Neural progenitor cell (in vitro differentiated cells): ENCODE measurements around the gene PIGO. TPM values are rescaled to one million over a fixed set of nuclear protein-coding genes. Genes with fewer than 3 reads are reported as not detected.

Experiments used
- DNase-seq: peaks from one replicate; pipeline ENCODE4 v3.0.0-alpha.2; 2016; ENCODE audit warnings: low spot score
- H2AFZ ChIP-seq: fragments of 200-600 bp; sonication (generic); replicated peaks from 2 replicates; pipeline ENCODE4 v1.6.1; 2016; ENCODE audit warnings: antibody characterized with exemption
- H3F3A ChIP-seq: fragments of 200-600 bp; sonication (generic); 2 replicates; pipeline ENCODE4 v1.6.1; 2016; ENCODE audit warnings: antibody characterized with exemption, low read depth
- H3K27ac ChIP-seq: fragments of 200-600 bp; sonication (generic); 2 replicates; pipeline ENCODE4 v1.5.1; 2016; ENCODE audit warnings: mild to moderate bottlenecking
- H3K27me3 ChIP-seq: fragments of 200-600 bp; sonication (generic); 2 replicates; pipeline ENCODE4 v1.6.1; 2016; ENCODE audit warnings: mild to moderate bottlenecking, moderate library complexity
- H3K36me3 ChIP-seq: fragments of 200-600 bp; sonication (generic); 2 replicates; pipeline ENCODE4 v1.5.1; 2016
- H3K4me1 ChIP-seq: fragments of 200-600 bp; sonication (generic); 2 replicates; pipeline ENCODE4 v1.6.1; 2016; ENCODE audit warnings: mixed run types
- H3K4me2 ChIP-seq: fragments of 200-600 bp; sonication (generic); 2 replicates; pipeline ENCODE4 v1.6.1; 2016
- H3K4me3 ChIP-seq: fragments of 200-600 bp; sonication (generic); 2 replicates; pipeline ENCODE4 v1.5.1; 2016
- H3K79me2 ChIP-seq: fragments of 200-600 bp; sonication (generic); 2 replicates; pipeline ENCODE4 v1.6.1; 2016; ENCODE audit warnings: low read depth
- H3K9ac ChIP-seq: fragments of 200-600 bp; sonication (generic); 2 replicates; pipeline ENCODE4 v1.6.1; 2016
- H3K9me3 ChIP-seq: fragments of 200-600 bp; sonication (generic); 2 replicates; pipeline ENCODE4 v1.5.1; 2016; ENCODE audit warnings: low read depth
- H4K20me1 ChIP-seq: fragments of 200-600 bp; sonication (generic); 2 replicates; pipeline ENCODE4 v1.6.1; 2016; ENCODE audit warnings: low read depth
- H3K27ac Mint-ChIP-seq: 3 replicates; pipeline ENCODE4 v1.8.0; 2021; ENCODE audit warnings: mixed read lengths
- H3K27me3 Mint-ChIP-seq: 2 replicates; pipeline ENCODE4 v1.8.0; 2022; ENCODE audit warnings: low read depth, mild to moderate bottlenecking, inconsistent platforms, moderate library complexity, mixed read lengths; ENCODE audit not compliant: insufficient read depth
- H3K36me3 Mint-ChIP-seq: 3 replicates; pipeline ENCODE4 v1.8.0; 2021; ENCODE audit warnings: mixed read lengths
- H3K4me1 Mint-ChIP-seq: 3 replicates; pipeline ENCODE4 v1.8.0; 2021; ENCODE audit warnings: mixed read lengths
- H3K4me3 Mint-ChIP-seq: 3 replicates; pipeline ENCODE4 v1.8.0; 2021; ENCODE audit warnings: mild to moderate bottlenecking, moderate library complexity, mixed read lengths
- H3K9me3 Mint-ChIP-seq: 3 replicates; pipeline ENCODE4 v1.8.0; 2020; ENCODE audit warnings: mixed read lengths
- CTCF ChIP-seq: fragments of 200-600 bp; sonication (generic); IDR thresholded peaks from 2 replicates; pipeline ENCODE4 v1.5.1; 2017; ENCODE audit warnings: antibody characterized with exemption, mild to moderate bottlenecking
- EZH2 ChIP-seq: fragments of 200-600 bp; sonication (generic); IDR thresholded peaks from 2 replicates; pipeline ENCODE4 v1.6.1; 2017; ENCODE audit warnings: antibody characterized with exemption, mild to moderate bottlenecking, moderate library complexity
- EZH2phosphoT487 ChIP-seq: fragments of 200-600 bp; sonication (generic); IDR thresholded peaks from 2 replicates; pipeline ENCODE4 v1.6.1; 2017; ENCODE audit warnings: antibody characterized with exemption
- total RNA-seq: library from RNA; depleted of rRNA; stranded (reverse); fragments of >200 nt; gene quantifications from 2 replicates; pipeline ENCODE4 v1.2.3, GENCODE V29; 2015; ENCODE audit warnings: low replicate concordance

The PIGO gene
- total RNA-seq, 1 donor from 2014 or later, result 12.3 TPM

- peaks cover 7% of the 10 kb centered on the region for H3K27me3 Mint-ChIP-seq
- Histone ChIP-seq H3K4me3 (no peak overlapping the region), H3F3A (peaks cover 27% of the 10 kb centered on the region), H3K9ac (no peak overlapping the region), H3K36me3 (no peaks in the 10 kb centered on the region), H3K9me3 (no peaks in the 10 kb centered on the region), H3K27ac (peak overlapping the region; percentile 94), H3K4me1 (peaks cover 27% of the 10 kb centered on the region), H3K79me2 (peaks cover 59% of the 10 kb centered on the region), H2AFZ (no peak overlapping the region), H3K4me2 (no peak overlapping the region), H4K20me1 (peaks cover 33% of the 10 kb centered on the region), H3K27me3 (no peaks in the 10 kb centered on the region)
- H3K9me3 Mint-ChIP-seq, result no peaks in the 10 kb centered on the region
- DNase-seq, result no peak
- peaks cover 33% of the 10 kb centered on the region for H3K36me3 Mint-ChIP-seq
- no peak overlapping the region for H3K27ac Mint-ChIP-seq
- no peak overlapping the region for H3K4me3 Mint-ChIP-seq
- TF ChIP-seq CTCF, result no peak
- no peak for TF ChIP-seq EZH2phosphoT487
- no peak for TF ChIP-seq EZH2
- H3K4me1 Mint-ChIP-seq, result peaks cover 50% of the 10 kb centered on the region
These were observed 22.2 kb downstream of the PIGO start for GRCh38 chr9:35074141-35074540.

GRCh38 chr9:35073279-35073612 lies 23.1 kb downstream of the PIGO start:
- H3K9me3 ChIP-seq, result no peaks in the 10 kb centered on the region
- H3K4me3 ChIP-seq, result peak overlapping the region; percentile 9
- Mint-ChIP-seq H3K27me3 (peaks cover 7% of the 10 kb centered on the region), H3K4me3 (peak overlapping the region; percentile 96), H3K36me3 (peaks cover 40% of the 10 kb centered on the region), H3K27ac (peak overlapping the region; percentile 94), H3K9me3 (no peaks in the 10 kb centered on the region), H3K4me1 (peaks cover 49% of the 10 kb centered on the region)
- no peaks in the 10 kb centered on the region for H3K27me3 ChIP-seq
- H3K36me3 ChIP-seq, result no peaks in the 10 kb centered on the region
- H3K4me2 ChIP-seq, result peak overlapping the region; percentile 56
- H3K4me1 ChIP-seq, result peaks cover 21% of the 10 kb centered on the region
- peaks cover 27% of the 10 kb centered on the region for H3F3A ChIP-seq
- H2AFZ ChIP-seq, result no peak overlapping the region
- peak overlapping the region; percentile 94 for H3K27ac ChIP-seq
- no peak for DNase-seq
- H4K20me1 ChIP-seq, result peaks cover 36% of the 10 kb centered on the region
- peaks cover 59% of the 10 kb centered on the region for H3K79me2 ChIP-seq
- H3K9ac ChIP-seq, result peak overlapping the region; percentile 33
- TF ChIP-seq CTCF (no peak), EZH2 (no peak), EZH2phosphoT487 (no peak)

GRCh38 chr9:35072461-35073278 lies 23.7 kb downstream of the PIGO start, which contains the start of gene VCP:
VCP (minus strand) TSS chr9:35072625; CDS start chr9:35072353, 272 bp downstream.
- no peaks in the 10 kb centered on the region for H3K36me3 ChIP-seq
- H3K9ac ChIP-seq, result peak within 1 kb of the TSS; percentile 92
- Mint-ChIP-seq H3K9me3 (no peaks in the 10 kb centered on the region), H3K27ac (peak within 1 kb of the TSS; percentile 94), H3K4me1 (peaks cover 47% of the 10 kb centered on the region), H3K4me3 (peak within 1 kb of the TSS; percentile 96), H3K27me3 (peaks cover 5% of the 10 kb centered on the region), H3K36me3 (peaks cover 45% of the 10 kb centered on the region)
- no peaks in the 10 kb centered on the region for H3K9me3 ChIP-seq
- peak within 1 kb of the TSS; percentile 88 for H3K4me2 ChIP-seq
- H2AFZ ChIP-seq, result peak within 1 kb of the TSS; percentile 28
- peak within 1 kb of the TSS; percentile 100 for H3K27ac ChIP-seq
- H3K4me3 ChIP-seq, result peak within 1 kb of the TSS; percentile 82
- peak; percentile 99 for DNase-seq
- no peaks in the 10 kb centered on the region for H3K27me3 ChIP-seq
- TF ChIP-seq EZH2 (no peak), CTCF (no peak), EZH2phosphoT487 (no peak)
- peaks cover 27% of the 10 kb centered on the region for H3F3A ChIP-seq
- H3K79me2 ChIP-seq, result peaks cover 59% of the 10 kb centered on the region
- peaks cover 41% of the 10 kb centered on the region for H4K20me1 ChIP-seq
- H3K4me1 ChIP-seq, result peaks cover 15% of the 10 kb centered on the region
